A549 (cell line): ENCODE results near the gene INSL3. TPM values are rescaled to one million over a fixed set of nuclear protein-coding genes. Genes with fewer than 3 reads are reported as not detected.
A peak's percentile ranks its signal among the peaks of the same experiment; 100 is the strongest.

Experiments
- ATAC-seq, 2 experiments: fragments of 200-7000 bp in 1 of 2; fragments of >200 bp in 1 of 2; cut with Nextera tagmentation in 1 of 2; cut with Tn5 transposase in 1 of 2; 3 replicates each; pipeline versions ENCODE4 v1.8.0 to v1.9.1; 2018 to 2020; ENCODE audit warnings: mild to moderate bottlenecking in 1 of 2, moderate library complexity in 1 of 2
- CTCF ChIA-PET: fragments of 300-600 bp; sonication (Branson Sonifier 250); formaldehyde crosslinking; extraction: SDS; loops from one replicate; lab custom pipeline; 2021; ENCODE audit warnings: antibody characterized with exemption, inconsistent platforms; lab: Yijun Ruan, JAX
- POLR2A ChIA-PET: fragments of 350-600 bp; formaldehyde crosslinking; extraction: SDS; loops from one replicate; lab custom pipeline; 2021; ENCODE audit warnings: antibody characterized with exemption, inconsistent platforms; lab: Yijun Ruan, JAX
- DNase-seq, 2 experiments: peaks; one replicate each; pipeline versions ENCODE4 v3.0.0 to v3.0.0-alpha.2; 2011 to 2016; ENCODE audit warnings: low read depth in 1 of 2, low spot score in 1 of 2
- FAIRE-seq: peaks from 2 replicates; lab custom pipeline; 2011; peaks lifted over from hg19 to GRCh38; lab: Jason Lieb, UNC
- H3K27ac ChIP-seq, 2 experiments: fragments of >200 bp; sonication (Bioruptor Twin); formaldehyde crosslinking; 3 replicates each; pipeline ENCODE4 v1.5.1; 2016 to 2017
- H3K4me1 ChIP-seq: fragments of >200 bp; sonication (Bioruptor Twin); formaldehyde crosslinking; 3 replicates; pipeline ENCODE4 v1.6.1; 2016
- H3K4me2 ChIP-seq: fragments of >200 bp; sonication (Bioruptor Twin); formaldehyde crosslinking; 3 replicates; pipeline ENCODE4 v1.6.1; 2016
- H3K4me3 ChIP-seq: fragments of >200 bp; sonication (Bioruptor Twin); formaldehyde crosslinking; 3 replicates; pipeline ENCODE4 v1.5.1; 2016
- H3K9me3 ChIP-seq: fragments of >200 bp; sonication (Bioruptor Twin); formaldehyde crosslinking; 3 replicates; pipeline ENCODE4 v1.6.1; 2016
- CBX2 ChIP-seq: fragments of 200-600 bp; sonication (generic); IDR thresholded peaks from 2 replicates; pipeline ENCODE4 v1.6.1; 2016; ENCODE audit warnings: low read depth, mild to moderate bottlenecking, borderline replicate concordance
- CBX8 ChIP-seq: fragments of 200-600 bp; sonication (generic); IDR thresholded peaks from 2 replicates; pipeline ENCODE4 v1.6.1; 2016
- CEBPB ChIP-seq, 2 experiments: fragments of >200 bp in 1 of 2; sonication (Bioruptor Twin) in 1 of 2; formaldehyde crosslinking in 1 of 2; IDR thresholded peaks; 2 replicates each; pipeline ENCODE4 v1.6.1; 2012 to 2016
- CTCF ChIP-seq: fragments of >200 bp; sonication (Bioruptor Twin); formaldehyde crosslinking; IDR thresholded peaks from 3 replicates; pipeline ENCODE4 v1.5.1; 2016
- EHF ChIP-seq: fragments of 250-450 bp; sonication (Bioruptor Pico); IDR thresholded peaks from 2 replicates; pipeline ENCODE4 v1.5.0; 2020; ENCODE audit warnings: mild to moderate bottlenecking
- EP300 ChIP-seq, 2 experiments: fragments of >200 bp; sonication (Bioruptor Twin); formaldehyde crosslinking; IDR thresholded peaks; 2 replicates in 1 of 2; 3 replicates in 1 of 2; pipeline ENCODE4 v1.6.1; 2016 to 2017
- ESRRA ChIP-seq: fragments of 150-350 bp; IDR thresholded peaks from 2 replicates; pipeline ENCODE4 v1.6.1; 2014; ENCODE audit warnings: mild to moderate bottlenecking, low read length, borderline replicate concordance
- GATA3 ChIP-seq: IDR thresholded peaks from 2 replicates; pipeline ENCODE4 v1.6.1; 2012; ENCODE audit warnings: borderline replicate concordance
- HES2 ChIP-seq: fragments of >200 bp; sonication (Bioruptor Twin); formaldehyde crosslinking; IDR thresholded peaks from 2 replicates; pipeline ENCODE4 v1.6.1; 2016
- HOXB13 ChIP-seq: fragments of 250-450 bp; sonication (Bioruptor Pico); IDR thresholded peaks from 2 replicates; pipeline ENCODE4 v1.5.0; 2020; ENCODE audit warnings: low read depth, mild to moderate bottlenecking, moderate library complexity
- HOXB5 ChIP-seq: fragments of 250-450 bp; sonication (Bioruptor Pico); IDR thresholded peaks from 2 replicates; pipeline ENCODE4 v1.5.0; 2020; ENCODE audit warnings: mild to moderate bottlenecking, moderate library complexity
- KDM1A ChIP-seq: fragments of 200-600 bp; sonication (generic); IDR thresholded peaks from 2 replicates; pipeline ENCODE4 v1.6.1; 2016; ENCODE audit warnings: low read depth, mild to moderate bottlenecking
- MAFK ChIP-seq: fragments of 450-650 bp; IDR thresholded peaks from 2 replicates; pipeline ENCODE4 v1.6.1; 2014; ENCODE audit not compliant: partially characterized antibody
- MYC ChIP-seq: IDR thresholded peaks from 2 replicates; pipeline ENCODE4 v1.6.1; 2012; ENCODE audit warnings: mild to moderate bottlenecking, inconsistent platforms, low read length, improper control_type of control experiment, borderline replicate concordance
- NFE2L2 ChIP-seq: fragments of 150-350 bp; conservative IDR thresholded peaks from 2 replicates; pipeline ENCODE4 v1.6.1; 2014; ENCODE audit warnings: low read length
- NR3C1 ChIP-seq: fragments of >200 bp; sonication (Bioruptor Twin); formaldehyde crosslinking; IDR thresholded peaks from 3 replicates; pipeline ENCODE4 v1.6.1; 2017
- PBX3 ChIP-seq: IDR thresholded peaks from 2 replicates; pipeline ENCODE4 v1.6.1; 2012
- PHF8 ChIP-seq: fragments of 200-600 bp; sonication (generic); IDR thresholded peaks from 2 replicates; pipeline ENCODE4 v1.6.1; 2016; ENCODE audit warnings: low read depth, mild to moderate bottlenecking, antibody characterized with exemption, moderate library complexity, borderline replicate concordance
- POLR2AphosphoS2 ChIP-seq: conservative IDR thresholded peaks from 2 replicates; pipeline ENCODE4 v1.6.1; 2012; ENCODE audit warnings: low read length, improper control_type of control experiment, inconsistent platforms
- RAD21 ChIP-seq, 2 experiments: fragments of >200 bp in 1 of 2; sonication (Bioruptor Twin) in 1 of 2; formaldehyde crosslinking in 1 of 2; IDR thresholded peaks in 1 of 2; conservative IDR thresholded peaks in 1 of 2; 2 replicates in 1 of 2; 3 replicates in 1 of 2; pipeline ENCODE4 v1.6.1; 2012 to 2018; ENCODE audit warnings: inconsistent platforms in 1 of 2
- RCOR1 ChIP-seq: fragments of 150-350 bp; IDR thresholded peaks from 2 replicates; pipeline ENCODE4 v1.6.1; 2014; ENCODE audit warnings: antibody characterized with exemption, low read length, low read depth
- SREBF2 ChIP-seq: fragments of 450-650 bp; IDR thresholded peaks from 2 replicates; pipeline ENCODE4 v1.6.1; 2014; ENCODE audit warnings: mild to moderate bottlenecking, moderate library complexity
- TP53 ChIP-seq: fragments of 250-450 bp; sonication (Bioruptor Pico); IDR thresholded peaks from 2 replicates; pipeline ENCODE4 v1.5.0; 2021; ENCODE audit warnings: mild to moderate bottlenecking, moderate library complexity
- ZFP36 ChIP-seq: fragments of 450-650 bp; IDR thresholded peaks from 2 replicates; pipeline ENCODE4 v1.6.1; 2014; ENCODE audit warnings: borderline replicate concordance; ENCODE audit not compliant: partially characterized antibody
- ZNF302 ChIP-seq: fragments of 250-450 bp; sonication (Bioruptor Pico); IDR thresholded peaks from 2 replicates; pipeline ENCODE4 v1.9.0; 2021; ENCODE audit warnings: inconsistent platforms, mild to moderate bottlenecking, moderate library complexity
- WGBS: methylation state at CpG from one replicate; pipeline ENCODE4 v1.1.6; 2017; ENCODE audit errors: missing lambda C conversion rate; 5-methylcytosine and 5-hydroxymethylcytosine counted together
- polyA minus RNA-seq: library from RNA; depleted of rRNA, polyadenylated mRNA; stranded (reverse); fragments of >200 nt; gene quantifications from 2 replicates; pipeline ENCODE4 v1.2.3, GENCODE V29; 2011; rRNA and poly(A)+ RNA removed
- polyA plus RNA-seq, 4 experiments: library from polyadenylated mRNA; depleted of rRNA in 3 of 4; stranded (reverse); fragments of >200 nt; fragmentation: RNase III in 1 of 4; extraction: RNeasy Plus Mini Kit Qiagen cat#74134 plus additional on column Dnase treatment in 1 of 4; gene quantifications; 2 replicates in 3 of 4; 3 replicates in 1 of 4; pipeline ENCODE4 v1.2.3, GENCODE V29; 2011 to 2017

Gene INSL3
- 0.27 and 1.2 TPM in 2 replicates for polyA plus RNA-seq (2011; rRNA removed)
- 0.13 and 0.49 TPM in 2 replicates for polyA plus RNA-seq (2012; cell fraction: cytosol; rRNA removed)
- polyA plus RNA-seq (2012; cell fraction: nucleus; rRNA removed) = 0.58 TPM in 1 of 2 replicates, not detected in the other
- polyA plus RNA-seq (2017; fragmentation: RNase III; extraction: RNeasy Plus Mini Kit Qiagen cat#74134 plus additional on column Dnase treatment) = 0.25 to 0.32 TPM (median 0.28 TPM) in 3 replicates
- polyA minus RNA-seq = 1.5 TPM in 1 of 2 replicates, not detected in the other

GRCh38 chr19:17821190-17821589, at the start of gene INSL3:
Gene INSL3, minus strand, starts transcription at chr19:17821519. Its CDS starts 13 bp downstream, at chr19:17821506.
- Histone ChIP-seq H3K27ac (no peak within 1 kb of the TSS), H3K4me1 (no peaks in the 10 kb centered on the region), H3K4me2 (no peak within 1 kb of the TSS), H3K9me3 (0 out of 3 replicates have a peak, but pooled peaks cover 2% of the 10 kb centered on the region), H3K4me3 (no peak within 1 kb of the TSS)
- POLR2A ChIA-PET = no interaction called here
- CTCF ChIA-PET = no interaction called here
- FAIRE-seq (no peak), ATAC-seq (0 out of 6 replicates have a peak, but pooled peaks of 1 of the 2 experiments have one; percentile 19), DNase-seq (no peak)
- 94% methylated on average over 23 of the region's 34 CpGs for WGBS
- TF ChIP-seq RAD21 (conservative IDR thresholded peaks at IDR 0.05 in 1 of 2, IDR thresholded peaks at IDR 0.05 in 1 of 2) (no peak), ESRRA (no peak), PHF8 (no peak), PBX3 (no peak), EHF (CRISPR knock-in tag) (no peak), KDM1A (no peak), MYC (no peak), CEBPB (IDR thresholded peaks at IDR 0.05) (no peak), CBX2 (no peak)

GRCh38 chr19:17869114-17869608, 47.8 kb upstream of the INSL3 start:
- FAIRE-seq (no peak), DNase-seq (no peak), ATAC-seq (no peak)
- POLR2A ChIA-PET = interaction anchor here (1.9 kb wide), 1 partner anchor 64 kb away, joined by 22 read pairs; the partner anchor contains the start of gene CCDC124
- H3K4me1 ChIP-seq = peaks cover 14% of the 10 kb centered on the region; the same call in 2 of the 3 replicates
- H3K9me3 ChIP-seq = no peaks in the 10 kb centered on the region
- H3K27ac ChIP-seq = no peak overlapping the region
- CTCF ChIA-PET = interaction anchor here (0.6 to 10.9 kb wide), 9 partner anchors 8 to 189 kb away, joined by 3 to 295 read pairs (median 9); partner anchors contain the start of gene CCDC124
- no peak overlapping the region for H3K4me3 ChIP-seq
- WGBS = 73% methylated on average over 7 of the region's 11 CpGs
- TF ChIP-seq HOXB13 (CRISPR knock-in tag) = no peak
- no peak for TF ChIP-seq NFE2L2
- TF ChIP-seq KDM1A = no peak
- TF ChIP-seq NR3C1 = no peak
- TF ChIP-seq GATA3 = no peak
- TF ChIP-seq SREBF2 = no peak
- TF ChIP-seq EP300 (IDR thresholded peaks at IDR 0.05) = no peak
- no peak for TF ChIP-seq ZFP36
- no peak for TF ChIP-seq CBX8
- no peak for TF ChIP-seq RCOR1
- no peak for TF ChIP-seq HES2
- no peak for TF ChIP-seq ESRRA
- no peak for TF ChIP-seq MAFK
- no peak for TF ChIP-seq PBX3
- TF ChIP-seq TP53 (CRISPR knock-in tag) = no peak
- no peak for TF ChIP-seq ZNF302
- no peak for TF ChIP-seq CTCF
- TF ChIP-seq POLR2AphosphoS2 = no peak
- TF ChIP-seq HOXB5 (CRISPR knock-in tag) = no peak
- H3K4me2 ChIP-seq = no peak overlapping the region
